Left lung (tissue), 10 donors: ENCODE measurements around the gene DUT. TPM values are rescaled to one million over a fixed set of nuclear protein-coding genes. Genes with fewer than 3 reads are reported as not detected.

ENCODE experiments used
- ATAC-seq: fragments of 200-7000 bp; cut with Tn5 transposase; one replicate; pipeline ENCODE4 v1.9.1; 2020; ENCODE audit warnings: moderate library complexity
- DNase-seq, 4 donors: peaks; one replicate each; pipeline ENCODE4 v3.0.0-alpha.2; 2013 to 2020
- H3K27ac ChIP-seq, 2 donors: fragments of 200-600 bp; sonication (generic) in 1 of 2; one replicate each; pipeline versions ENCODE4 v1.5.0 to v1.8.0; 2020 to 2021
- H3K27me3 ChIP-seq, 2 donors: fragments of 200-600 bp; sonication (generic) in 1 of 2; one replicate each; pipeline versions ENCODE4 v1.5.0 to v1.8.0; 2020 to 2021
- H3K36me3 ChIP-seq, 2 donors: fragments of 200-600 bp; sonication (generic) in 1 of 2; one replicate each; pipeline versions ENCODE4 v1.5.0 to v1.8.0; 2020 to 2021
- H3K4me1 ChIP-seq, 2 donors: fragments of 200-600 bp; one replicate each; pipeline ENCODE4 v1.8.0; 2021
- H3K4me3 ChIP-seq, 2 donors: fragments of 200-600 bp; sonication (generic) in 1 of 2; one replicate each; pipeline versions ENCODE4 v1.5.0 to v1.8.0; 2020 to 2021; ENCODE audit warnings: mild to moderate bottlenecking in 1 of 2
- H3K9me3 ChIP-seq, 2 donors: fragments of 200-600 bp; sonication (generic) in 1 of 2; one replicate each; pipeline versions ENCODE4 v1.5.0 to v1.8.0; 2020 to 2021
- intact Hi-C, 2 donors: fragments of 100-400 bp; cut with DNase I; formaldehyde crosslinking; loops; one replicate each; pipeline versions ENCODE4 v1.11.2 to v1.14.2; 2022
- polyA plus RNA-seq, 6 donors: library from polyadenylated mRNA; unstranded; fragments of 120-200 nt; gene quantifications; one replicate each; pipeline ENCODE4 v1.2.1, GENCODE V29; 2013; ENCODE audit not compliant: insufficient read length in 6 of 6
- total RNA-seq, 2 donors: library from RNA; stranded (reverse); fragmentation: NEBNext Ultra II Directional; extraction: Animal tissue kit (Norgen Biotek cat#: 25700); gene quantifications; one replicate each; pipeline ENCODE4 v1.2.1, GENCODE V29; 2021
- TF ChIP-seq, protein P1 (sequence below), 2 donors: fragments of 200-600 bp; sonication (generic) in 1 of 2; IDR thresholded peaks; one replicate each; pipeline versions ENCODE4 v1.5.0 to v1.8.0; 2021; ENCODE audit warnings: antibody characterized with exemption in 2 of 2
- donor health status: DM: no; HTN: yes; CAD: no.
- donor health status: DM: no; HTN: no; CAD: no.

The DUT gene
- total and polyA plus RNA-seq, 8 donors, result 78.0 to 176 (median 167) TPM

DNA sequence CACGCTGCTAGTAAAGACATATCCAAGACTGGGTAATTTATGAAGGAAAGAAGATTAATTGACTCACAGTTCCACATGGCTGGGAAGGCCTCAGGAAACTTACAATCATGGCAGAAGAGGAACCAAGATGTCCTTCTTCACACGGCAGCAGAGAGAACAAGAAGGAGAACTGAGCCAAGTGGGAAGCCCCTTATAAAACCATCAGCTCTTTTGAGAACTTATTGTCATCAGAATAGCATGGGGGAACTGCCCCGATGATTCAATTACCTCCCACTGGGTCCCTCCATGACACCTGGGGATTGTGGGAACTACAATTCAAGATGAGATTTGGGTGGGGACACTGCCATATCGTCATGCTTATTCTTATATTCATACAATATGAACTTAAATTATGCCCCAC is 49.0 kb downstream of the DUT start:
- TF ChIP-seq, protein P1, sequence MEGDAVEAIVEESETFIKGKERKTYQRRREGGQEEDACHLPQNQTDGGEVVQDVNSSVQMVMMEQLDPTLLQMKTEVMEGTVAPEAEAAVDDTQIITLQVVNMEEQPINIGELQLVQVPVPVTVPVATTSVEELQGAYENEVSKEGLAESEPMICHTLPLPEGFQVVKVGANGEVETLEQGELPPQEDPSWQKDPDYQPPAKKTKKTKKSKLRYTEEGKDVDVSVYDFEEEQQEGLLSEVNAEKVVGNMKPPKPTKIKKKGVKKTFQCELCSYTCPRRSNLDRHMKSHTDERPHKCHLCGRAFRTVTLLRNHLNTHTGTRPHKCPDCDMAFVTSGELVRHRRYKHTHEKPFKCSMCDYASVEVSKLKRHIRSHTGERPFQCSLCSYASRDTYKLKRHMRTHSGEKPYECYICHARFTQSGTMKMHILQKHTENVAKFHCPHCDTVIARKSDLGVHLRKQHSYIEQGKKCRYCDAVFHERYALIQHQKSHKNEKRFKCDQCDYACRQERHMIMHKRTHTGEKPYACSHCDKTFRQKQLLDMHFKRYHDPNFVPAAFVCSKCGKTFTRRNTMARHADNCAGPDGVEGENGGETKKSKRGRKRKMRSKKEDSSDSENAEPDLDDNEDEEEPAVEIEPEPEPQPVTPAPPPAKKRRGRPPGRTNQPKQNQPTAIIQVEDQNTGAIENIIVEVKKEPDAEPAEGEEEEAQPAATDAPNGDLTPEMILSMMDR (IDR thresholded peaks at IDR 0.05), result no peak
- H3K27me3 ChIP-seq, result no peaks in the 10 kb centered on the region

DNA sequence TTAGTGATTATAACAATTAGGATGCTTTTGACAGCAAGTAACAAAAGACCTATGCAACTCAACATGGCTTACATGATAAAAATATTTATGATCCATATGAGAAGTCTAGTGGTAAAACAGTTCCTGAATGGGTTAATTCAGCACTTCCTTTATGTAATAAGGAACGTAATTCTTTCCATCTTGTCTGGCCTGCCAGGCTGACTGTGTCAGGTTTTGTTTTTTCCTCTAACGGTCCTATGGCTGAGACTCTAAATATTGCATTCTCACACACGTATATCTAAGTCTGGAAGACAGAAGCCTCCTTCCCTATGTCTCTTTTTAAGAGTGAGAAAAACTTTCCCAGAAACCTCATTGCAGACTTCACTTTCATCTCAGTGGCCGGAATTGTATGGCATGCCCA is 50.6 kb downstream of the DUT start:
- no peaks in the 10 kb centered on the region for H3K36me3 ChIP-seq
- ATAC-seq, result no peak
- H3K27me3 ChIP-seq, result no peaks in the 10 kb centered on the region
- intact Hi-C loops, result no loop called here
- H3K4me3 ChIP-seq, result no peak overlapping the region
- TF ChIP-seq, protein P1 (IDR thresholded peaks at IDR 0.05), result no peak
- no peaks in the 10 kb centered on the region for H3K4me1 ChIP-seq
- no peaks in the 10 kb centered on the region for H3K9me3 ChIP-seq
- no peak overlapping the region for H3K27ac ChIP-seq
- DNase-seq, result no peak

More for the DNA sequence above, 49.0 kb downstream of the DUT start:
- intact Hi-C loops, result no loop called here
- H3K27ac ChIP-seq, result no peak overlapping the region
- H3K36me3 ChIP-seq, result no peaks in the 10 kb centered on the region
- no peak for ATAC-seq
- no peak overlapping the region for H3K4me3 ChIP-seq
- no peak for DNase-seq
- no peaks in the 10 kb centered on the region for H3K9me3 ChIP-seq
- no peaks in the 10 kb centered on the region for H3K4me1 ChIP-seq

DNA sequence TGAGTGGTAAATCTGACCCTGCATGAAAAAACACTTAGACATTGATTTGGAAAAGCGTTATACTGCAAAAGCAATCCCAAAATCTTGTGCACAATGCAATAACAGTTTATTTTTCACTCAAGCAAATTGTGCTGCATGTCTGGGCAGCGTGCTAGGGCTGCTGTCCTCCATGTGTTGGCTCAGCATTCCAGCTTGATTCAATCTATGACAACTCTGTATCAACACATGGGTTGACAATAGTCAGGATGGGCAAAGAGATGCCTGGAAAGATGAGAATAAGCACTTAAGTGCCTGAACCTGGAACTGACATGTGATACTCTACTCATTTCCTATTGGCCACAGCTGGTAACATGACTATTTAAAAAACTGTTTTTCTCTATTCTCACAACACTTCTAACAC is 51.8 kb downstream of the DUT start:
- intact Hi-C loops, result no loop called here
- Histone ChIP-seq H3K9me3 (no peaks in the 10 kb centered on the region), H3K27me3 (no peaks in the 10 kb centered on the region), H3K36me3 (no peaks in the 10 kb centered on the region), H3K27ac (no peak overlapping the region), H3K4me1 (no peaks in the 10 kb centered on the region), H3K4me3 (no peak overlapping the region)
- TF ChIP-seq, protein P1 (IDR thresholded peaks at IDR 0.05), result no peak
- ATAC-seq (no peak), DNase-seq (no peak)

DNA sequence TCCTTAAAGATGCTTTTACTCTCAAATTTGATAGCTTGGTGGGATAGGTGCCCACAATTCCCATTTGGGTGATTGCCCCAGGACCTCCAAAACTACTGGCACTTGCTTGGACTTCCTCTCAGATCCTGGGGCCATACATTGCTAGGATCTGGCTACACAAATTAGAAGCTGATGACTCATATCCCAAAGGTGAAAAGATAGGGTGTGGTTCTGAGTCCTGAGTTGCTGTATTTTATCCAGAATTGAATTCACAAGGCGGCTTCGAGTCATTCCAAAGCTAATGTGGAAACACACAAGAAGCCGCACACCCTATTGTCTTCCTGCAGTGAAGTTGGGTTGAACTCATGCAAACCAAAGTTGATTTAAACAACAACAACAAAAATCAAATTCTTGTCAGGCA is 53.4 kb downstream of the DUT start:
- H3K27me3 ChIP-seq, result no peaks in the 10 kb centered on the region
- intact Hi-C loops, result no loop called here
- ATAC-seq, result no peak
- H3K9me3 ChIP-seq, result no peaks in the 10 kb centered on the region
- H3K36me3 ChIP-seq, result no peaks in the 10 kb centered on the region
- no peak overlapping the region for H3K27ac ChIP-seq
- DNase-seq, result no peak
- TF ChIP-seq, protein P1 (IDR thresholded peaks at IDR 0.05), result no peak
- no peak overlapping the region for H3K4me3 ChIP-seq
- peaks cover 0 to under 1% of the 10 kb centered on the region in 2 donors for H3K4me1 ChIP-seq

DNA sequence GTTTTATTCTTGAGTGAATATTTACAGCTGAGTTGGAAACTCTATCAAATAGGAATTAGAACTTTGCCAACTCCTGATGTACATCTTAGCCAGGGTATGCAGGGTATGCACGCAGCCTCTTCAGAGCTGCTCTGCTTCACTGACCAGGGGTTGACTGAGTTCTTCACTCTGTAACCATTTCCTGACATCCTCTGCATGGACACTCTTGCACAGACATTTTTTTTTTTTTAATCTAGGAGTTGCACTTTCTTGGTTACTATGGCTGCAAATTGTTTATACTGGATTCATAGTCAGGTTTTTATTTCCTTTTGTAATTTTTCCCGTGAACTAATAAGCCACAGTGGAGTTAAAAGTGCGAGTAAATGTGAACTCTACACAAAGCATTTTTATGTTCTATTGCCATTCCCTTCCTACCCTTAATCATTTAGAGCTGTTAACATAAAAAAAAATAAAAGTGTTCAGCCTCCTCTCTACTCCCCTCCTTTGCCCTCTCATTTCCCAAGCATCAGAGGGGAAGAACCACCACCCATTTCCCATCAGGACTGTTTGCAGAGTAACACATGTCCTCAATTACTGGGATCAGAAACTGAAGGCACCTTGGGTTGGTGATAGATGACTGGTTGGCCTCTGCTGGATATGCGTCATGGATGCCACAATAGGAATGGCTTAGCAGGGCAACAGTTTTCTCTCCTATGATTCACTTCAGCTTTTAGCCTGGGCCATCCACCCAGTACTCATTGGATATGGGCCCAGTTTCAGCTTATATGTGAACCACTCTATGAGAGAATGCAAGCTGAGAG is 54.0 kb downstream of the DUT start:
- TF ChIP-seq, protein P1 (IDR thresholded peaks at IDR 0.05), result no peak
- H3K27ac ChIP-seq, result no peak overlapping the region
- peaks cover 0 to 4% of the 10 kb centered on the region in 2 donors for H3K4me1 ChIP-seq
- DNase-seq (no peak), ATAC-seq (no peak)
- H3K27me3 ChIP-seq, result no peaks in the 10 kb centered on the region
- intact Hi-C loops, result no loop called here
- H3K9me3 ChIP-seq, result no peaks in the 10 kb centered on the region
- no peaks in the 10 kb centered on the region for H3K36me3 ChIP-seq
- no peak overlapping the region for H3K4me3 ChIP-seq
